Activated CD8-positive, alpha-beta memory T cell treated with anti-CD3 and anti-CD28 coated beads, Interleukin-2, amount 50 U/mL, for 4 hours (primary cell): Measurements from ENCODE around the gene TNFSF15.

Experiments used
- DNase-seq: peaks from one replicate; pipeline ENCODE4 v3.0.0-alpha.2; 2020

Gene TNFSF15

GRCh38 chr9:114787214-114787613 is 18.6 kb downstream of the TNFSF15 start:
- DNase-seq, result no peak

GRCh38 chr9:114785866-114786650 is 19.8 kb downstream of the TNFSF15 start:
- no peak for DNase-seq

GRCh38 chr9:114784721-114785279 is 21.0 kb downstream of the TNFSF15 start:
- no peak for DNase-seq

GRCh38 chr9:114782586-114782985 is 23.3 kb downstream of the TNFSF15 start:
- no peak for DNase-seq

- DNase-seq, result no peak
These were observed 26.4 kb downstream of the TNFSF15 start for GRCh38 chr9:114779352-114779845.

GRCh38 chr9:114777821-114778609 is 27.8 kb downstream of the TNFSF15 start:
- DNase-seq, result peak; percentile 37

GRCh38 chr9:114776683-114777399 is 29.0 kb downstream of the TNFSF15 start:
- DNase-seq, result no peak

- no peak for DNase-seq
These were observed 29.9 kb downstream of the TNFSF15 start for GRCh38 chr9:114775981-114776380.

- DNase-seq, result no peak
These were observed 30.7 kb downstream of the TNFSF15 start for GRCh38 chr9:114775121-114775520.

- DNase-seq, result no peak
These were observed 31.3 kb downstream of the TNFSF15 start for GRCh38 chr9:114774524-114774923.

- DNase-seq, result no peak
These were observed 34.0 kb downstream of the TNFSF15 start for GRCh38 chr9:114771889-114772288.

GRCh38 chr9:114770991-114771390 is 34.8 kb downstream of the TNFSF15 start:
- DNase-seq, result no peak

GRCh38 chr9:114769624-114770023 is 36.2 kb downstream of the TNFSF15 start:
- DNase-seq, result no peak

- DNase-seq, result no peak
These were observed 42.6 kb downstream of the TNFSF15 start for GRCh38 chr9:114763220-114763619.

GRCh38 chr9:114761523-114761922 is 44.3 kb downstream of the TNFSF15 start:
- DNase-seq, result no peak

GRCh38 chr9:114759512-114760341 is 46.1 kb downstream of the TNFSF15 start:
- DNase-seq, result no peak

GRCh38 chr9:114757984-114758383 is 47.9 kb downstream of the TNFSF15 start:
- no peak for DNase-seq

GRCh38 chr9:114757395-114757794 is 48.4 kb downstream of the TNFSF15 start:
- no peak for DNase-seq

GRCh38 chr9:114756920-114757319 is 48.9 kb downstream of the TNFSF15 start:
- DNase-seq, result no peak

GRCh38 chr9:114754581-114754980 is 51.3 kb downstream of the TNFSF15 start:
- no peak for DNase-seq

GRCh38 chr9:114746591-114747346 is 59.1 kb downstream of the TNFSF15 start:
- no peak for DNase-seq
